Heart left ventricle (tissue), 16 donors: Measurements from ENCODE around the gene STX3. TPM values are rescaled to one million over a fixed set of nuclear protein-coding genes. Genes with fewer than 3 reads are reported as not detected.

Experiments
- ATAC-seq, 4 donors: fragments of 200-7000 bp; cut with Tn5 transposase; one replicate each; pipeline ENCODE4 v1.9.1; 2020 to 2022; ENCODE audit warnings: moderate library complexity in 4 of 4, mild to moderate bottlenecking in 3 of 4, moderate number of reproducible peaks in 1 of 4
- DNase-seq, 5 donors: peaks; one replicate each; pipeline ENCODE4 v3.0.0-alpha.2; 2020
- H3K27ac ChIP-seq, 12 donors: fragments of 200-600 bp; sonication (generic) in 4 of 12; one replicate each; pipeline versions ENCODE4 v1.5.0 to v1.8.0; 2016 to 2022; ENCODE audit warnings: mild to moderate bottlenecking in 2 of 12
- H3K27me3 ChIP-seq, 9 donors: fragments of 200-600 bp; sonication (generic) in 2 of 9; one replicate each; pipeline versions ENCODE4 v1.5.1 to v1.8.0; 2016 to 2022; ENCODE audit warnings: mild to moderate bottlenecking in 3 of 9
- H3K36me3 ChIP-seq, 9 donors: fragments of 200-600 bp; sonication (generic) in 2 of 9; one replicate each; pipeline versions ENCODE4 v1.5.0 to v1.8.0; 2018 to 2022; ENCODE audit warnings: mild to moderate bottlenecking in 2 of 9
- H3K4me1 ChIP-seq, 12 donors: fragments of 200-600 bp; sonication (generic) in 4 of 12; one replicate each; pipeline versions ENCODE4 v1.5.0 to v1.8.0; 2016 to 2022; ENCODE audit warnings: mild to moderate bottlenecking in 3 of 12
- H3K4me3 ChIP-seq, 12 donors: fragments of 200-600 bp; sonication (generic) in 4 of 12; one replicate each; pipeline versions ENCODE4 v1.5.0 to v1.8.0; 2017 to 2022; ENCODE audit warnings: mild to moderate bottlenecking in 9 of 12, moderate library complexity in 4 of 12
- H3K9me3 ChIP-seq, 12 donors: fragments of 200-600 bp; sonication (generic) in 4 of 12; one replicate each; pipeline versions ENCODE4 v1.5.0 to v1.8.0; 2016 to 2022; ENCODE audit warnings: mild to moderate bottlenecking in 1 of 12
- POLR2A ChIP-seq, 2 donors: fragments of 450-650 bp; IDR thresholded peaks; one replicate each; pipeline ENCODE4 v1.6.1; 2017; ENCODE audit warnings: antibody characterized with exemption in 2 of 2, mild to moderate bottlenecking in 2 of 2, moderate library complexity in 2 of 2
- WGBS, 4 donors: extraction: QIAGEN DNeasy Blood & Tissue Kit in 2 of 4; methylation state at CpG; one replicate each; pipeline versions ENCODE4 v1.1.5 to v1.1.7; 2013 to 2018; 5-methylcytosine and 5-hydroxymethylcytosine counted together
- intact Hi-C, 10 donors: fragments of 100-400 bp; cut with DNase I; formaldehyde crosslinking; loops; one replicate each; pipeline versions ENCODE4 v1.11.1 to v1.14.2; 2022
- polyA plus RNA-seq, 2 donors: library from polyadenylated mRNA; stranded (reverse); fragments of 200-250 nt; gene quantifications; one replicate each; pipeline ENCODE4 v1.2.3, GENCODE V29; 2013
- total RNA-seq, 9 donors: library from RNA; depleted of rRNA in 2 of 9; stranded (reverse); fragments of >200 nt in 2 of 9; fragmentation: NEBNext Ultra II Directional in 3 of 9; extraction: Animal tissue kit (Norgen Biotek cat#: 25700) in 3 of 9; gene quantifications; one replicate each; pipeline versions ENCODE4 v1.1.0 to v1.2.4, GENCODE V29; 2016 to 2023
- TF ChIP-seq, protein P1 (sequence below), 12 donors: fragments of 200-600 bp; sonication (generic) in 4 of 12; IDR thresholded peaks; one replicate each; pipeline versions ENCODE4 v1.5.0 to v1.8.0; 2018 to 2022; ENCODE audit warnings: antibody characterized with exemption in 12 of 12, mild to moderate bottlenecking in 5 of 12
- donor health status: ischemic (EF 13 %, LVEDD 7.1; RV severe dilation, severe dysfunction).
- donor health status: healthy with polysubstance abuse.
- donor health status: DM: no; HTN: yes; CAD: no.
- donor health status: DM: no; HTN: no; CAD: no.
- donor health status: ischemic (EF 25% LVEDD 6.9; RV normal size, moderate dysfunction).
- donor health status: ischemic (EF 25% LVEDD 5.7; RV mildly dilated, moderate dysfunction).
- donor health status: healthy.
- donor health status: DM: yes; HTN: yes; CAD: no.
- donor health status: ischemic (EF 35%, LVEDD 5.7; RV mildly dilated, moderate dysfunction).
- donor health status: nonischemic (EF 11% LVEDD 7.7; RV severe dilation, severe dysfunction).
- donor health status: DM: yes; HTN: yes; CAD: no.
- donor health status: PGD.
- donor health status: ischemic (EF 29% LVEDD 5.4; RV normal size, mild dysfunction).
- donor health status: nonischemic (EF 23%, LVEDD 6.1; RV moderate dilation, normal function).

Gene STX3
- total and polyA plus RNA-seq, 11 donors: 6.8 to 16.6 (median 10.0) TPM

DNA sequence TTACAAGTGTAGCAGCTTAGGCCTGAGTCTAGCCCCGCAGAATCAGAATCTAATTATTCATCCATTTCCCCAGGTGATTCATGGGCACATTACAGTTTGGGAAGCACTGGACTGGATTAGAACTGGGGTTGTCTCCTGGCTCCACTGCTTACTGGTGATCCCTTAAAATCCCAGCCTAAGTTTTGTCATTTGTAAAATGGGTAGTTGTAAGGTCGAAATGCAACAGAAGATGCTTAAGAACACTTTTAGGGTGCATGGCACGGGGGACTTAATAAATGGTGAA is 1.3 kb downstream of the STX3 start:
- H3K36me3 ChIP-seq: peaks cover 0 to 8% (median 0%) of the 10 kb centered on the region in 9 donors
- TF ChIP-seq, protein P1, sequence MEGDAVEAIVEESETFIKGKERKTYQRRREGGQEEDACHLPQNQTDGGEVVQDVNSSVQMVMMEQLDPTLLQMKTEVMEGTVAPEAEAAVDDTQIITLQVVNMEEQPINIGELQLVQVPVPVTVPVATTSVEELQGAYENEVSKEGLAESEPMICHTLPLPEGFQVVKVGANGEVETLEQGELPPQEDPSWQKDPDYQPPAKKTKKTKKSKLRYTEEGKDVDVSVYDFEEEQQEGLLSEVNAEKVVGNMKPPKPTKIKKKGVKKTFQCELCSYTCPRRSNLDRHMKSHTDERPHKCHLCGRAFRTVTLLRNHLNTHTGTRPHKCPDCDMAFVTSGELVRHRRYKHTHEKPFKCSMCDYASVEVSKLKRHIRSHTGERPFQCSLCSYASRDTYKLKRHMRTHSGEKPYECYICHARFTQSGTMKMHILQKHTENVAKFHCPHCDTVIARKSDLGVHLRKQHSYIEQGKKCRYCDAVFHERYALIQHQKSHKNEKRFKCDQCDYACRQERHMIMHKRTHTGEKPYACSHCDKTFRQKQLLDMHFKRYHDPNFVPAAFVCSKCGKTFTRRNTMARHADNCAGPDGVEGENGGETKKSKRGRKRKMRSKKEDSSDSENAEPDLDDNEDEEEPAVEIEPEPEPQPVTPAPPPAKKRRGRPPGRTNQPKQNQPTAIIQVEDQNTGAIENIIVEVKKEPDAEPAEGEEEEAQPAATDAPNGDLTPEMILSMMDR (IDR thresholded peaks at IDR 0.05): no peak
- TF ChIP-seq POLR2A (IDR thresholded peaks at IDR 0.05): no peak
- H3K27ac ChIP-seq: peak overlapping the region in 11 of 12 donors; percentile 94 to 98 (median 96)
- ATAC-seq: no peak
- WGBS, 4 donors: 54 to 63% (median 60%) methylated on average over 3 of the region's 3 CpGs
- peak overlapping the region in 9 of 12 donors; percentile 79 to 99 (median 92) for H3K4me3 ChIP-seq
- H3K27me3 ChIP-seq: no peaks in the 10 kb centered on the region
- intact Hi-C loops: loop anchor here in 2 of 10 donors (10.0 kb wide), 2 partner anchors 82 to 158 kb away; no protein-coding TSS in a partner anchor
- H3K4me1 ChIP-seq: peaks cover 0 to 26% (median 14%) of the 10 kb centered on the region in 12 donors
- no peaks in the 10 kb centered on the region for H3K9me3 ChIP-seq
- DNase-seq: no peak

DNA sequence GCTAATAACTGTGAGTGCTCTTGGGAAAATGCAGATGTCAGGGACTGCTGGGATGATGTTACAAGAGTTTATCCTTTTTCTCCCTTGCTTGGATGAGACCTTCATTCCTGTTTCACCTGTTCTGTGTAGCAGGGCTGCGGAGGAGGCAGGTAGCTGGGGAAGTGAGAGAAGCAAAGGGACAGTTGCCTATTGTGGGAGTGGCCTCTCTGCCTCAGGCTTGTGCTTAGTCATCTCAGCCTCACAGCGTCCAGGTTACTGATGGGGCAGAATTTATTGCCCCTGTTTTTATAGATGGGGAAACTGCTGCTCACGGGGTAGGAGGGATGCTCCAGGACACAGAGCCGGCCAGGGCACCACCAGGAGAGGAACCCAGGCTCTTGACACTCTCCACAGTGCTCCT is 1.7 kb downstream of the STX3 start:
- Histone ChIP-seq H3K36me3 (peaks cover 0 to 8% (median 0%) of the 10 kb centered on the region in 9 donors), H3K9me3 (no peaks in the 10 kb centered on the region), H3K4me3 (peak overlapping the region in 4 of 12 donors; percentile 79 to 95 (median 94)), H3K27ac (peak overlapping the region in 8 of 12 donors; percentile 22 to 98 (median 95)), H3K27me3 (no peaks in the 10 kb centered on the region), H3K4me1 (peaks cover 0 to 30% (median 17%) of the 10 kb centered on the region in 12 donors)
- TF ChIP-seq, protein P1 (IDR thresholded peaks at IDR 0.05): no peak
- TF ChIP-seq POLR2A (IDR thresholded peaks at IDR 0.05): no peak
- intact Hi-C loops: loop anchor here in 2 of 10 donors (10.0 kb wide), 2 partner anchors 82 to 158 kb away; no protein-coding TSS in a partner anchor
- WGBS, 4 donors: 55 to 71% (median 67%) methylated on average over 4 of the region's 4 CpGs
- no peak for ATAC-seq
- peak in 1 of 5 donors; percentile 31 for DNase-seq

DNA sequence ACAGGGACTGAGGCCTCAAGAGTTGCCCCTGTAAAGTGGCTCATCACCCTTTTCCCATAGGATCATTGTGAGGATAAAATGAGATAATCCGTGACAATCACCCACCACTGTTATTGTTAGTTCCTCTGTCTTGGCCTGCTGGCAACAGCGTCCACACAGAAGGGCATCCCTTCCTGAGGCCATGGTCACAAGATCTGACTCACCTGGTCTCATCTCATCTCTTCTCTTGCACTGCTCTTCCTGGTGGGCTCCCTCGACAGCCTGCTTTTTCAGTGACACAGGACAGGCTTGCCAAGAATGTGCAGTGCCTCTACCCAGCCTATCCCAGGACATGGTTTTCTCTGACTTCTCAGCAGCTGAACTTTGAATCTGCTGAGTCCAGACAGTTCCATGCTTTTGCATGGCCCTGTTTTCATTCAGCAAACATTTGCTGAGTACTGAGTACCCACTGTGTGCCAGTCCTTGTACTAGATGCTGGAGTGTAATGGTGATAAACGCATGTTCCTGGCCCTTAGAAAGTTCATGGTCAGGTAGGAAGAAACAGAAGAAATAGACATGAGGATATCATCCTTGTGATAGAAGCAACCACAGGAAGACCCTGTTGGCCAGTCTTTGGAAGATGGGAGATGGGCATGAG is 3.3 kb downstream of the STX3 start:
- Histone ChIP-seq H3K4me3 (no peak overlapping the region), H3K27me3 (no peaks in the 10 kb centered on the region), H3K36me3 (peaks cover 0 to 8% (median 0%) of the 10 kb centered on the region in 9 donors), H3K4me1 (peaks cover 0 to 37% (median 24%) of the 10 kb centered on the region in 12 donors), H3K9me3 (no peaks in the 10 kb centered on the region), H3K27ac (no peak overlapping the region)
- ATAC-seq (no peak), DNase-seq (no peak)
- intact Hi-C loops: loop anchor here in 2 of 10 donors (10.0 kb wide), 2 partner anchors 84 to 156 kb away; no protein-coding TSS in a partner anchor
- TF ChIP-seq, protein P1 (IDR thresholded peaks at IDR 0.05): no peak
- TF ChIP-seq POLR2A (IDR thresholded peaks at IDR 0.05): no peak
- 76 to 80% (median 79%) methylated on average over 4 of the region's 4 CpGs for WGBS, 4 donors

DNA sequence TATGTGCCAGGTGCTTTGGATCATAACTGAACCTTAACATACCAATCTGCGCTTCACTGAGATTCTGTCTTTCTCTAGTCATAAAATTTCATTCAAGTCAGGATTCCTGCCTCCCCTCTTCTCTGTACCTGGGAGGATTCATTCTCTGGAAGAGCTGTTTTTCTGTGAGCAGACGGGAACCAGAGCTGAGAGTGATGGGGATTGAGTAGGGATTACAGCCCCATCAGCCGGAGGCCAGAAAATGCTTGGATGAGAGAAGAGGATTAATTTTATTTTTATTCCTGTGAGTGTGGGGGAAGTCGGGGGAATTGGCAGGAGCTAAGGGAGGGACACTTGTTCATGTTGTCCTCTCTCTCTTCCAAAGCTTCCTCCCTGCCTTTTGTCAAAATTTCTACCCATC is 4.7 kb downstream of the STX3 start:
- WGBS, 4 donors: 55 to 68% (median 61%) methylated on average over 4 of the region's 4 CpGs
- Histone ChIP-seq H3K4me3 (no peak overlapping the region), H3K36me3 (peaks cover 0 to 8% (median 0%) of the 10 kb centered on the region in 9 donors), H3K9me3 (no peaks in the 10 kb centered on the region), H3K4me1 (peaks cover 0 to 40% (median 24%) of the 10 kb centered on the region in 12 donors), H3K27ac (no peak overlapping the region), H3K27me3 (no peaks in the 10 kb centered on the region)
- no peak for TF ChIP-seq POLR2A (IDR thresholded peaks at IDR 0.05)
- TF ChIP-seq, protein P1 (IDR thresholded peaks at IDR 0.05): no peak
- intact Hi-C loops: loop anchor here in 2 of 10 donors (10.0 kb wide), 2 partner anchors 85 to 155 kb away; no protein-coding TSS in a partner anchor
- ATAC-seq (no peak), DNase-seq (no peak)
